Measurements from ENCODE around the gene DISP1.

Gene DISP1

GRCh38 chr1:222814536-222815439 is at the start of gene DISP1:
DISP1 (plus strand) TSS chr1:222815039; CDS start chr1:222942824, 127,785 bp downstream.
- peak; percentile 87 for DNase-seq (ENCODE audit: extremely low spot score)
- no peak for TF ChIP-seq FOXK2 (IDR thresholded peaks at IDR 0.05)
- TF ChIP-seq L3MBTL2 (conservative IDR thresholded peaks at IDR 0.05) = peak; percentile 47; the same call in 1 of the 2 replicates
- TF ChIP-seq PKNOX1 (IDR thresholded peaks at IDR 0.05) = 0 out of 2 replicates have a peak, but pooled peaks have one; percentile 5
- ChIA-PET POLR2A (interaction anchor here (0.6 to 1.3 kb wide), 8 partner anchors 9 to 270 kb away, joined by 3 to 5 read pairs (median 3); no protein-coding TSS in a partner anchor), CTCF (no interaction called here)

GRCh38 chr1:222767152-222767571 is 47.7 kb upstream of the DISP1 start:
- CTCF ChIA-PET = no interaction called here
- TF ChIP-seq L3MBTL2 (conservative IDR thresholded peaks at IDR 0.05) (no peak), LEF1 (IDR thresholded peaks at IDR 0.05; ENCODE audit: borderline replicate concordance) (no peak), FOXM1 (IDR thresholded peaks at IDR 0.05; ENCODE audit: borderline replicate concordance) (no peak), TARDBP (IDR thresholded peaks at IDR 0.05) (no peak), HDGF (IDR thresholded peaks at IDR 0.05; ENCODE audit: borderline replicate concordance) (no peak), SP1 (IDR thresholded peaks at IDR 0.05) (no peak), ELF4 (IDR thresholded peaks at IDR 0.05) (no peak), CTBP1 (IDR thresholded peaks at IDR 0.05; ENCODE audit: borderline replicate concordance) (no peak), PKNOX1 (IDR thresholded peaks at IDR 0.05) (no peak), BHLHE40 (IDR thresholded peaks at IDR 0.05; ENCODE audit: borderline replicate concordance) (no peak), NFRKB (IDR thresholded peaks at IDR 0.05) (no peak), FOXA1 (IDR thresholded peaks at IDR 0.05) (no peak), ARNT (IDR thresholded peaks at IDR 0.05) (no peak), FOXK2 (IDR thresholded peaks at IDR 0.05) (no peak)
- POLR2A ChIA-PET = no interaction called here
- no peak for DNase-seq (ENCODE audit: extremely low spot score)

- ChIA-PET POLR2A (no interaction called here), CTCF (interaction anchor here (1.0 kb wide), 1 partner anchor 14 kb away, joined by 3 read pairs; no protein-coding TSS in a partner anchor)
- DNase-seq (ENCODE audit: extremely low spot score) = no peak
- TF ChIP-seq HDGF (IDR thresholded peaks at IDR 0.05; ENCODE audit: borderline replicate concordance) (no peak), ARNT (IDR thresholded peaks at IDR 0.05) (no peak), ELF4 (IDR thresholded peaks at IDR 0.05) (no peak), BHLHE40 (IDR thresholded peaks at IDR 0.05; ENCODE audit: borderline replicate concordance) (no peak), FOXK2 (IDR thresholded peaks at IDR 0.05) (no peak), CTBP1 (IDR thresholded peaks at IDR 0.05; ENCODE audit: borderline replicate concordance) (no peak), LEF1 (IDR thresholded peaks at IDR 0.05; ENCODE audit: borderline replicate concordance) (no peak), SP1 (IDR thresholded peaks at IDR 0.05) (no peak), FOXA1 (IDR thresholded peaks at IDR 0.05) (no peak), ZNF384 (IDR thresholded peaks at IDR 0.05) (no peak), SUZ12 (IDR thresholded peaks at IDR 0.05) (no peak), PKNOX1 (IDR thresholded peaks at IDR 0.05) (no peak), TARDBP (IDR thresholded peaks at IDR 0.05) (no peak), FOXM1 (IDR thresholded peaks at IDR 0.05; ENCODE audit: borderline replicate concordance) (no peak)
Observed at GRCh38 chr1:222768592-222768991, 46.2 kb upstream of the DISP1 start.

GRCh38 chr1:222769181-222769580 is 45.7 kb upstream of the DISP1 start:
- POLR2A ChIA-PET = no interaction called here
- DNase-seq (ENCODE audit: extremely low spot score) = no peak
- no peak for TF ChIP-seq SUZ12 (IDR thresholded peaks at IDR 0.05)
- no peak for TF ChIP-seq PKNOX1 (IDR thresholded peaks at IDR 0.05)
- no peak for TF ChIP-seq TARDBP (IDR thresholded peaks at IDR 0.05)
- no peak for TF ChIP-seq L3MBTL2 (conservative IDR thresholded peaks at IDR 0.05)
- no peak for TF ChIP-seq ZNF384 (IDR thresholded peaks at IDR 0.05)
- no peak for TF ChIP-seq SP1 (IDR thresholded peaks at IDR 0.05)
- no peak for TF ChIP-seq FOXK2 (IDR thresholded peaks at IDR 0.05)
- no peak for TF ChIP-seq NFRKB (IDR thresholded peaks at IDR 0.05)
- CTCF ChIA-PET = interaction anchor here (0.6 kb wide), 1 partner anchor 261 kb away, joined by 3 read pairs; no protein-coding TSS in a partner anchor

GRCh38 chr1:222769971-222770620 is 44.7 kb upstream of the DISP1 start:
- no peak for DNase-seq (ENCODE audit: extremely low spot score)
- TF ChIP-seq LEF1 (IDR thresholded peaks at IDR 0.05; ENCODE audit: borderline replicate concordance) (no peak), FOXM1 (IDR thresholded peaks at IDR 0.05; ENCODE audit: borderline replicate concordance) (no peak), TARDBP (IDR thresholded peaks at IDR 0.05) (no peak), SUZ12 (IDR thresholded peaks at IDR 0.05) (no peak), SP1 (IDR thresholded peaks at IDR 0.05) (no peak), HDGF (IDR thresholded peaks at IDR 0.05; ENCODE audit: borderline replicate concordance) (no peak), BHLHE40 (IDR thresholded peaks at IDR 0.05; ENCODE audit: borderline replicate concordance) (no peak), ZNF384 (IDR thresholded peaks at IDR 0.05) (no peak)
- CTCF ChIA-PET = no interaction called here
- POLR2A ChIA-PET = no interaction called here
